GM06990 (cell line): ENCODE measurements around the gene RNF215.
"Not testable (repeated sequence)": the region's sequence is repeated elsewhere in the genome, so short reads cannot be mapped to it uniquely, and the experiment has no call there.

Experiments used
- DNase-seq: peaks from one replicate; pipeline ENCODE4 v3.0.0-alpha.2; 2011; ENCODE audit not compliant: insufficient read length; ENCODE audit errors: extremely low read depth
- H3K27me3 ChIP-seq: replicated peaks from 2 replicates; pipeline ENCODE4 v1.6.0; 2011; ENCODE audit warnings: low read length; ENCODE audit not compliant: control insufficient read depth, insufficient read depth
- H3K36me3 ChIP-seq: 2 replicates; pipeline ENCODE4 v1.5.1; 2011; ENCODE audit warnings: low read length; ENCODE audit not compliant: control insufficient read depth, insufficient read depth
- H3K4me3 ChIP-seq: replicated peaks from 2 replicates; pipeline ENCODE4 v1.5.1; 2011; ENCODE audit warnings: low read depth, mild to moderate bottlenecking, control low read depth, low read length
- TF ChIP-seq, protein P1 (sequence below): IDR thresholded peaks from 2 replicates; pipeline ENCODE4 v1.5.1; 2011; ENCODE audit warnings: low read length, control low read depth, mild to moderate bottlenecking, inconsistent platforms; ENCODE audit not compliant: insufficient read depth, poor library complexity, severe bottlenecking

RNF215 gene

DNA sequence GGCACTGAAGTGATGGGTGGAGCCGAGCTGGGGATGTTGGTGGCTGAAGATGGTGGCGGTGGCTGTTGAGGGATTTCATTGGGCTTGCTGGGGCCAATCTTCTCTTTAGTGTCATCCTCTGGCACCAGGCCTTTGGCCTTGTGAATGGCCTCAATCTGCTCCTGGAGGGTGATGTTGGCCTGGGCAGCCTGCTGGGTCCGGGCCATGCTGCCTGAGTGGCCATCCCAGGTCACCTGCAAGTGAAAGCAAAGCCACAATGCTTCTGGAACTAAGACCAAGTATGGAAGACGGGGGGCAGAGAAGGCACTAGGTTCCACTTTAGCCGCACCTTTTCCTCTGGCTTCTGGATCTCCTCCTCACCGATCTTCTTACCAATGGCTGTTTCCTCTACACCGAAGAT, 48.4 kb downstream of the RNF215 start:
- TF ChIP-seq, protein P1, sequence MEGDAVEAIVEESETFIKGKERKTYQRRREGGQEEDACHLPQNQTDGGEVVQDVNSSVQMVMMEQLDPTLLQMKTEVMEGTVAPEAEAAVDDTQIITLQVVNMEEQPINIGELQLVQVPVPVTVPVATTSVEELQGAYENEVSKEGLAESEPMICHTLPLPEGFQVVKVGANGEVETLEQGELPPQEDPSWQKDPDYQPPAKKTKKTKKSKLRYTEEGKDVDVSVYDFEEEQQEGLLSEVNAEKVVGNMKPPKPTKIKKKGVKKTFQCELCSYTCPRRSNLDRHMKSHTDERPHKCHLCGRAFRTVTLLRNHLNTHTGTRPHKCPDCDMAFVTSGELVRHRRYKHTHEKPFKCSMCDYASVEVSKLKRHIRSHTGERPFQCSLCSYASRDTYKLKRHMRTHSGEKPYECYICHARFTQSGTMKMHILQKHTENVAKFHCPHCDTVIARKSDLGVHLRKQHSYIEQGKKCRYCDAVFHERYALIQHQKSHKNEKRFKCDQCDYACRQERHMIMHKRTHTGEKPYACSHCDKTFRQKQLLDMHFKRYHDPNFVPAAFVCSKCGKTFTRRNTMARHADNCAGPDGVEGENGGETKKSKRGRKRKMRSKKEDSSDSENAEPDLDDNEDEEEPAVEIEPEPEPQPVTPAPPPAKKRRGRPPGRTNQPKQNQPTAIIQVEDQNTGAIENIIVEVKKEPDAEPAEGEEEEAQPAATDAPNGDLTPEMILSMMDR, result no peak
- DNase-seq, result no peak
- Histone ChIP-seq H3K4me3 (no peak overlapping the region), H3K27me3 (no peaks in the 10 kb centered on the region), H3K36me3 (peaks cover 77% of the 10 kb centered on the region)

DNA sequence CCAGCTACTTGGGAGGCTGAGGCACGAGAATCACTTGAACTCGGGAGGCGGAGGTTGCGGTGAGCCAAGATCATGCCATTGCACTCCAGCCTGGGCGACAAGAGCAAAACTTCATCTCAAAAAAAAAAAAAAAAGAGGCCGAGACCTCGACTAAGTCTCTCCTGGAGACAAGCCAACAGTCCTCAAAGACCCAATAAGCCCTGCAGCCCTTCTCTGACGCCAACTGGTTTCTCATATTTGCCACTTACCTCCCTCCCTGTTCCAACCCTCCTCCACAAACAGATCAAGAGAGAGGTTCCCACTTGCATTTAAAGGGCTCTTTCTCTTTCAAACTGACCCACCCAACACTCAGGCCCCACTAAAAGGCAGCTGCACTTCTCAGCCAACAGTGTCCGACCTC, 48.9 kb downstream of the RNF215 start:
- H3K36me3 ChIP-seq, result peaks cover 76% of the 10 kb centered on the region
- not testable (repeated sequence) for H3K27me3 ChIP-seq, DNase-seq, H3K4me3 ChIP-seq

DNA sequence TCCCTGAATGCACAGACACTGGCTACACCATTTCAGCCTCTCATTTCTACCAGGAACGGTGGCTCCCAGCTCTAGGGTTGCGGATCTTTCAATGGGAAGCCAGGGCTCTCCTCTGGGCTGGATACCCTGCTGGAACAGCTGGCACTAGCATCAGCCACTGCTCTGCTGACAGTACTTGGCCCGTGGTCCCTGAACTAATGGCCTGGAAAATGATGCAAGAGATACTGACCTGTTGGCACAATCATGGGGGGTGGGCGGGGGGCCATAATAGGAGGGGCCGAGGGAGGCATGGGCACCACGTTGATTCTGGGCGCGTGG, 49.8 kb downstream of the RNF215 start:
- Histone ChIP-seq H3K36me3 (peaks cover 74% of the 10 kb centered on the region), H3K4me3 (no peak overlapping the region), H3K27me3 (no peaks in the 10 kb centered on the region)
- TF ChIP-seq, protein P1, result no peak
- no peak for DNase-seq

DNA sequence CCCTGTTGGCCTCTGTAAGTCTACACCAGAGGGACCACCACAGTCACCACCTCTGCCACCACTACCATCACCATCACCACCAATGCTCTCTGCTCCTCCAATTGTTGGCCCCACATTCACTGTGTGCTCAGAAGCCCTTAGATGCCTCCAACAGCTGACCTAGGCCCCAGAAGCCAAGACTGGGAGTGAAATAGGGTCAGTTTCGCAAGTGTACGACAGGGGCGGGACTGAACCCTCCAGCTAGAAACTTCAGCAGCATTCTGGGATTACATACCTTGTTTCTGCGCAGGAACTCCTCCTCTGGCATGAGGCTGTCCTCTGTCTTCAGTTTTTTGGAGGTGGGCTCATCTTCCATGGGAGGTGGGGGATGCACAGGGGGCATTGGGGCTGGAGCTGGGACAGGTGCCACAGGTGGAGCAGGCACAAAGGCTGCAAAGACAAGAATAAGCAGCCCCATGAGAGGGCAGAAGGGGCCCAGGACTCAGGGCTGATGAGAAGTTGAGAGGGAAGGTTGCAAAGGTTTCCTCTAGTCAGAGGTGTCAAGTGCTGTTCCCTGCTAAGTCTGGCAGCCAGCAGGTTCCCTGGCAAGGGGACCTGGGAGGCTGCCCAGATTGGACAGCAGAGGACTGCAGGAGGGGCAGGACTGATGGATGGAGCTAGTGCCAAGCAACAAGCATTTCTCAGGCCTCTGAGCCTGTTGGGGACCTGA, 50.3 kb downstream of the RNF215 start:
- Histone ChIP-seq H3K36me3 (peaks cover 71% of the 10 kb centered on the region), H3K4me3 (no peak overlapping the region), H3K27me3 (no peaks in the 10 kb centered on the region)
- no peak for DNase-seq
- TF ChIP-seq, protein P1, result no peak

DNA sequence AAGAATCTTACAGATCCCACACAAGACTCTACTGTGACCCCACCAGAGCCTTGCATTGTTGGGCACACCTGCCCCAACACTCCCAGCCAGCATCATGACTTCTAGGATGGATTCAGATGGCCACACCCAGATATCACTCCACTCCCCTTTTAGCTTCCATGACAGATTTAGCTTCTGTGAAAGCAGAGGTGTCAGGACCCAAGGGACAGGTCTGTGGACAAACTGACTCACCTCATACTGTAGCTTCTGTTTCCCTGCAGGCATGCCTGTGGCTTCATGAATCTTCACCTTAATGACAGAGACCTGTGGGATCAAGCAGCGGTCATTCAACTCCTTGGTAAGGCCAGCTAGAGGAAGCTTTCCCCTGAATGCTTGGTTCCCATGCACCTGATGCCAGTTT, 52.0 kb downstream of the RNF215 start:
- TF ChIP-seq, protein P1, result no peak
- H3K36me3 ChIP-seq, result peaks cover 63% of the 10 kb centered on the region
- no peak overlapping the region for H3K4me3 ChIP-seq

DNA sequence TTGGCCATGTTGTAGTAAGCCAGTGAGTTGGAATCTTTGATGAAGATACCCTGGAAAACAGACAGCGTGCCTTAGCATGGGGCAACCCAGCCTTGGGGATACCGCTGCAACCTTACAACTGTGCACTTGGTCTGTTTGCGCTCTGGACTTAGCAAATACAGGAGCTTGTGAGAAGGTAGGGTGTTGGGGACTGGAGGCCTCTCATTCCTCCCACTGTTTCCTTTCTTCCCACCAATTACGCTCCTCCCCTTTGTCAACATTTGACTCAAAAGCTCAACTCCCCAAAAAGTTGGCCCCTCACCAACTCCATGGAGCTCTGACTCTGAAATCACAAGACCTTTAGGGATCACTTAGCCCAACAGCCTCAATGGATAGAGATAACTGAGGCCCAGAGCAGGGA, 52.6 kb downstream of the RNF215 start:
- TF ChIP-seq, protein P1, result no peak
- H3K4me3 ChIP-seq, result no peak overlapping the region
- peaks cover 57% of the 10 kb centered on the region for H3K36me3 ChIP-seq
- DNase-seq, result no peak
- no peaks in the 10 kb centered on the region for H3K27me3 ChIP-seq

More for the DNA sequence above, 52.0 kb downstream of the RNF215 start:
- no peak for DNase-seq
- H3K27me3 ChIP-seq, result no peaks in the 10 kb centered on the region
